Prostate gland (tissue), 2 donors: ENCODE measurements around the gene SLC24A3.

ENCODE experiments used
- POLR2A ChIP-seq: fragments of 450-650 bp; IDR thresholded peaks from one replicate; pipeline ENCODE4 v1.6.1; 2016; ENCODE audit warnings: antibody characterized with exemption, mild to moderate bottlenecking
- POLR2AphosphoS5 ChIP-seq: sonication (generic); formaldehyde crosslinking; IDR thresholded peaks from one replicate; pipeline ENCODE4 v1.6.1; 2017; ENCODE audit warnings: antibody characterized with exemption
- TF ChIP-seq, protein P1 (sequence below), 4 experiments: fragments of 200-600 bp in 2 of 4; fragments of 450-650 bp in 2 of 4; sonication (generic) in 2 of 4; IDR thresholded peaks; 1 replicate in 3 of 4; 2 replicates in 1 of 4; pipeline ENCODE4 v1.5.1; 2016 to 2019; ENCODE audit warnings: antibody characterized with exemption in 4 of 4, mild to moderate bottlenecking in 2 of 4, moderate library complexity in 2 of 4

- TF ChIP-seq, protein P1, sequence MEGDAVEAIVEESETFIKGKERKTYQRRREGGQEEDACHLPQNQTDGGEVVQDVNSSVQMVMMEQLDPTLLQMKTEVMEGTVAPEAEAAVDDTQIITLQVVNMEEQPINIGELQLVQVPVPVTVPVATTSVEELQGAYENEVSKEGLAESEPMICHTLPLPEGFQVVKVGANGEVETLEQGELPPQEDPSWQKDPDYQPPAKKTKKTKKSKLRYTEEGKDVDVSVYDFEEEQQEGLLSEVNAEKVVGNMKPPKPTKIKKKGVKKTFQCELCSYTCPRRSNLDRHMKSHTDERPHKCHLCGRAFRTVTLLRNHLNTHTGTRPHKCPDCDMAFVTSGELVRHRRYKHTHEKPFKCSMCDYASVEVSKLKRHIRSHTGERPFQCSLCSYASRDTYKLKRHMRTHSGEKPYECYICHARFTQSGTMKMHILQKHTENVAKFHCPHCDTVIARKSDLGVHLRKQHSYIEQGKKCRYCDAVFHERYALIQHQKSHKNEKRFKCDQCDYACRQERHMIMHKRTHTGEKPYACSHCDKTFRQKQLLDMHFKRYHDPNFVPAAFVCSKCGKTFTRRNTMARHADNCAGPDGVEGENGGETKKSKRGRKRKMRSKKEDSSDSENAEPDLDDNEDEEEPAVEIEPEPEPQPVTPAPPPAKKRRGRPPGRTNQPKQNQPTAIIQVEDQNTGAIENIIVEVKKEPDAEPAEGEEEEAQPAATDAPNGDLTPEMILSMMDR (IDR thresholded peaks at IDR 0.05): no peak
- no peak for TF ChIP-seq POLR2AphosphoS5
- TF ChIP-seq POLR2A: no peak
These were observed 213.9 kb downstream of the SLC24A3 start for GRCh38 chr20:19426356-19426755.
